Thoracic aorta (tissue), 2 donors: Measurements from ENCODE around the gene ROBO1. TPM values are rescaled to one million over a fixed set of nuclear protein-coding genes. Genes with fewer than 3 reads are reported as not detected.

Experiments used
- ATAC-seq: fragments of 150-250 bp; one replicate; pipeline ENCODE4 v1.8.0; 2017; ENCODE audit warnings: low read depth; ENCODE audit not compliant: insufficient number of reproducible peaks, low FRiP score
- DNase-seq: peaks from one replicate; pipeline ENCODE4 v3.0.0-alpha.2; 2020; ENCODE audit warnings: low spot score
- H3K27ac ChIP-seq, 2 donors: fragments of 200-600 bp; sonication (generic); 1 replicate in 1 of 2; 2 replicates in 1 of 2; pipeline ENCODE4 v1.5.1; 2016; ENCODE audit warnings: mild to moderate bottlenecking in 2 of 2, moderate library complexity in 2 of 2
- H3K27me3 ChIP-seq: fragments of 200-600 bp; sonication (generic); replicated peaks from 2 replicates; pipeline ENCODE4 v1.6.0; 2016; ENCODE audit warnings: mild to moderate bottlenecking; ENCODE audit not compliant: insufficient read depth
- H3K36me3 ChIP-seq: fragments of 200-600 bp; sonication (generic); one replicate; pipeline ENCODE4 v1.5.1; 2016
- H3K4me1 ChIP-seq, 2 donors: fragments of 200-600 bp; sonication (generic); 1 replicate in 1 of 2; 2 replicates in 1 of 2; pipeline versions ENCODE4 v1.5.1 to v1.6.0; 2016; ENCODE audit warnings: low read depth in 2 of 2, mild to moderate bottlenecking in 1 of 2; ENCODE audit not compliant: control insufficient read depth in 1 of 2
- H3K4me3 ChIP-seq: fragments of 200-600 bp; sonication (generic); 2 replicates; pipeline ENCODE4 v1.5.1; 2016; ENCODE audit warnings: mild to moderate bottlenecking
- H3K9me3 ChIP-seq: fragments of 200-600 bp; sonication (generic); 2 replicates; pipeline ENCODE4 v1.5.1; 2016
- CTCF ChIP-seq: fragments of 200-600 bp; sonication (generic); IDR thresholded peaks from one replicate; pipeline ENCODE4 v1.5.1; 2019; ENCODE audit warnings: antibody characterized with exemption
- total RNA-seq, 2 donors: library from RNA; depleted of rRNA; stranded (reverse); fragments of >200 nt; gene quantifications; one replicate each; pipeline versions ENCODE4 v1.1.0 to v1.2.3, GENCODE V29; 2016

ROBO1 gene
- total RNA-seq, 2 donors from 2014 or later: 13.3 to 24.4 TPM

DNA sequence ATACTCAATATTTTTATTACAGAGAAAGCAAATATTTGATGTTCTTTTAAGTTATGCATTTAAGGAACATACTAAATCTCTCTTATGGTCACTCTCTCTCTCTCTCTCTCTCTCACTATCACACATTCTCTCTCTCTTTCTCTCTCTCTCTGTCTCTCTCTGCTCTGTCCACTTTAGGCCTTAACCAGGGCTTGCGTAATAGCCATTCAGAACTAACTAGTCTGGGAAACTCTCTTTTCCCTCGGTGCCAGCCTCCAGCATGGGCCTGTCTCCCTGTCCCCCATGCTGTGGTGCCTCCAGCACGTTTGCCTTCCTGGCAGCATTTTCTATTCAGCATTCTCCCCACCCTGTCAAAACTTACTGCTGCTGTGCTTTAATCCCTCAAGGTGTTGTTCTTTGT is 389.7 kb downstream of the ROBO1 start:
- ATAC-seq (no peak), DNase-seq (no peak)
- Histone ChIP-seq H3K9me3 (no peaks in the 10 kb centered on the region), H3K27ac (no peak overlapping the region), H3K4me3 (no peak overlapping the region), H3K27me3 (no peaks in the 10 kb centered on the region), H3K4me1 (no peaks in the 10 kb centered on the region), H3K36me3 (no peaks in the 10 kb centered on the region)
- no peak for TF ChIP-seq CTCF

DNA sequence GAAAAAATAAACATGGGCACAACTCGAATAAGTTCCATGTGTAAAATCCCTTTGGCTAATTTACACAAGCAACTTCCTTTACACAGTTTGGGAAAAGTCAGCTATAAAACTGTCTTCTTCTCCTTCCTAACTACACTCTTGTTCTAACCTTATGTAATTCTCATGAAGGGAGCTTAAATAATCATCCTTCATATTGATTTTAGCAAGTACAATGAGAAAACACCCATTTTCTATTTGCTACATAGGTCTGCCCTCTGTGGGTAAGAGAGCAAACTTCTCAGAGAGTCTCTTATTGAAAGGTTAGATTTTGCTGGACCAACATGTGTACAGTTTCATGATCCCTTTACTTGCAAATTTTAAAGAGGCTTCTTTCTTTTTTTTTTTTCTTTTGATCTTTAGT is 398.5 kb downstream of the ROBO1 start:
- DNase-seq (no peak), ATAC-seq (no peak)
- H3K27ac ChIP-seq: no peak overlapping the region
- H3K9me3 ChIP-seq: no peaks in the 10 kb centered on the region
- H3K27me3 ChIP-seq: no peaks in the 10 kb centered on the region
- no peaks in the 10 kb centered on the region for H3K36me3 ChIP-seq
- TF ChIP-seq CTCF: no peak
- no peak overlapping the region for H3K4me3 ChIP-seq
- no peaks in the 10 kb centered on the region for H3K4me1 ChIP-seq

DNA sequence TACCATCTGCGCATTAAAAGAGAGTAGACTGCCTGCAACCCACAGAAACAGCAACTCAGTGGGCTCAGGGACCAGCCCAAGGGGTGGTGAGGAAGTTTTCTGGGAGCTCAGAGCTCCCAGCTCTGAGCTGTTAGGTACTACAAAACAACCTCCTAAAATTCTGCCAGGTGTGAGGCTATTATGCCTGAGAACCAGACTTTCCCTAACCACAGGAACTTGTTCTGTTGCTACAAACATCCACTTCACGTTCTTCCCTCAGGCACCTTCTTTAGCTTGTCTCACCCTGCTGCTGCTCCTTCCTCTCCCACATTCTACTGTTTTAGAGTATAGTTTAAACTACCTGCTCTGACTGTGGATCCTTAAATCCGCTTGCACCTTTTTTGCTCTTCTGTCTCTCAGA is 399.4 kb downstream of the ROBO1 start:
- Histone ChIP-seq H3K27me3 (no peaks in the 10 kb centered on the region), H3K4me1 (no peaks in the 10 kb centered on the region), H3K9me3 (no peaks in the 10 kb centered on the region), H3K36me3 (no peaks in the 10 kb centered on the region), H3K27ac (no peak overlapping the region), H3K4me3 (no peak overlapping the region)
- TF ChIP-seq CTCF: no peak
- ATAC-seq (no peak), DNase-seq (no peak)

DNA sequence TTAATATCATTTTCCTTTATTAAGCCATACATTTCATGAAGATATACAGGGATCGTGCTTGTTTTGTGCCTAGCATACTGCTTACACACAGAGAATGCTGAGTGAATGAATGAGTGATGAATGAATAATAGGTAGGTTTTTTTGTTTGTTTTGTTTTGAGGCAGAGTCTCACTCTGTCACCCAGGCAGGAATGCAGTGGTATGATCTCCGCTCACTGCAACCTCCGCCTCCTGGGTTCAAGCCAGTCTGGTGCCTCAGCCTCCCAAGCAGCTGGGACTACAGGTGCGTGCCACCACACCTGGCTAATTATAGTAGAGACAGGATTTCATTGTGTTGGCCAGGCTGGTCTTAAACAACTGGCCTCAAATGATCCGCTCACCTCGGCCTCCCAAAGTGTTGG is 400.0 kb downstream of the ROBO1 start:
- no peak for TF ChIP-seq CTCF

GRCh38 chr3:79367066-79367465 is 400.7 kb downstream of the ROBO1 start:
- ATAC-seq: no peak
- H3K9me3 ChIP-seq: no peaks in the 10 kb centered on the region
- H3K4me3 ChIP-seq: no peak overlapping the region
- no peaks in the 10 kb centered on the region for H3K4me1 ChIP-seq
- no peak for DNase-seq
- H3K27ac ChIP-seq: no peak overlapping the region
- TF ChIP-seq CTCF: no peak
- H3K27me3 ChIP-seq: no peaks in the 10 kb centered on the region
- no peaks in the 10 kb centered on the region for H3K36me3 ChIP-seq

More for the DNA sequence above, 400.0 kb downstream of the ROBO1 start:
- H3K27ac ChIP-seq: no peak overlapping the region
- no peaks in the 10 kb centered on the region for H3K4me1 ChIP-seq
- ATAC-seq (no peak), DNase-seq (no peak)
- no peaks in the 10 kb centered on the region for H3K36me3 ChIP-seq
- no peak overlapping the region for H3K4me3 ChIP-seq
- H3K9me3 ChIP-seq: no peaks in the 10 kb centered on the region
- no peaks in the 10 kb centered on the region for H3K27me3 ChIP-seq
